Common myeloid progenitor, CD34-positive (primary cell): ENCODE data around the gene NEU3.
"Not testable (repeated sequence)": the region's sequence is repeated elsewhere in the genome, so short reads cannot be mapped to it uniquely, and the experiment has no call there.

Source experiments
- CTCF ChIA-PET: fragments of 350-600 bp; sonication (Branson Sonifier 250); formaldehyde crosslinking; loops from one replicate; lab custom pipeline; 2021; ENCODE audit warnings: antibody characterized with exemption; lab: Charles Lee
- POLR2A ChIA-PET: fragments of 350-600 bp; sonication (Branson Sonifier 250); formaldehyde crosslinking; loops from one replicate; lab custom pipeline; 2021; ENCODE audit warnings: antibody characterized with exemption; lab: Charles Lee
- DNase-seq, 3 donors: peaks; one replicate each; pipeline versions ENCODE4 v3.0.0 to v3.0.0-alpha.2; 2013
- H3K27ac ChIP-seq, 2 experiments: 1 replicate in 1 of 2; 2 replicates in 1 of 2; pipeline ENCODE4 v1.7.0; 2013; ENCODE audit warnings: inconsistent platforms in 2 of 2, low read length in 2 of 2, mild to moderate bottlenecking in 2 of 2, low read depth in 1 of 2, moderate library complexity in 1 of 2; ENCODE audit not compliant: severe bottlenecking in 2 of 2, insufficient read depth in 1 of 2, poor library complexity in 1 of 2
- H3K27me3 ChIP-seq, 5 experiments: replicated peaks in 2 of 5; 1 replicate in 3 of 5; 2 replicates in 2 of 5; pipeline versions ENCODE4 v1.6.1 to v1.7.0; 2013; ENCODE audit warnings: low read length in 4 of 5, mild to moderate bottlenecking in 2 of 5, moderate library complexity in 2 of 5, inconsistent platforms in 1 of 5; ENCODE audit not compliant: insufficient read depth in 5 of 5, control insufficient read depth in 4 of 5
- H3K36me3 ChIP-seq, 4 experiments: 1 replicate in 2 of 4; 2 replicates in 2 of 4; pipeline versions ENCODE4 v1.6.1 to v1.7.0; 2013; ENCODE audit warnings: low read length in 3 of 4, control low read depth in 1 of 4, mild to moderate bottlenecking in 1 of 4; ENCODE audit not compliant: control insufficient read depth in 4 of 4, insufficient read depth in 4 of 4
- H3K4me1 ChIP-seq, 4 experiments: 1 replicate in 3 of 4; 2 replicates in 1 of 4; pipeline versions ENCODE4 v1.6.1 to v1.7.1; 2013; ENCODE audit warnings: low read length in 3 of 4, mild to moderate bottlenecking in 3 of 4, control low read depth in 1 of 4, inconsistent platforms in 1 of 4, moderate library complexity in 1 of 4; ENCODE audit not compliant: control insufficient read depth in 4 of 4, insufficient read depth in 4 of 4; ENCODE audit errors: control extremely low read depth in 1 of 4
- H3K4me3 ChIP-seq, 7 experiments: 1 replicate in 4 of 7; 2 replicates in 3 of 7; pipeline versions ENCODE4 v1.5.1 to v1.7.0; 2013; ENCODE audit warnings: mild to moderate bottlenecking in 7 of 7, low read length in 6 of 7, moderate library complexity in 6 of 7, inconsistent platforms in 2 of 7, low read depth in 2 of 7, control low read depth in 1 of 7; ENCODE audit not compliant: insufficient read depth in 4 of 7, control insufficient read depth in 1 of 7; ENCODE audit errors: extremely low read depth in 1 of 7
- H3K9me3 ChIP-seq, 5 experiments: 1 replicate in 4 of 5; 2 replicates in 1 of 5; pipeline versions ENCODE4 v1.6.1 to v1.7.1; 2013; ENCODE audit warnings: low read length in 4 of 5, mild to moderate bottlenecking in 2 of 5, inconsistent platforms in 1 of 5, low read depth in 1 of 5, moderate library complexity in 1 of 5; ENCODE audit not compliant: control insufficient read depth in 4 of 5, insufficient read depth in 2 of 5; ENCODE audit errors: control extremely low read depth in 1 of 5
- WGBS: methylation state at CpG from one replicate; pipeline ENCODE4 v1.1.5; 2013; ENCODE audit not compliant: insufficient coverage; 5-methylcytosine and 5-hydroxymethylcytosine counted together

NEU3 gene

DNA sequence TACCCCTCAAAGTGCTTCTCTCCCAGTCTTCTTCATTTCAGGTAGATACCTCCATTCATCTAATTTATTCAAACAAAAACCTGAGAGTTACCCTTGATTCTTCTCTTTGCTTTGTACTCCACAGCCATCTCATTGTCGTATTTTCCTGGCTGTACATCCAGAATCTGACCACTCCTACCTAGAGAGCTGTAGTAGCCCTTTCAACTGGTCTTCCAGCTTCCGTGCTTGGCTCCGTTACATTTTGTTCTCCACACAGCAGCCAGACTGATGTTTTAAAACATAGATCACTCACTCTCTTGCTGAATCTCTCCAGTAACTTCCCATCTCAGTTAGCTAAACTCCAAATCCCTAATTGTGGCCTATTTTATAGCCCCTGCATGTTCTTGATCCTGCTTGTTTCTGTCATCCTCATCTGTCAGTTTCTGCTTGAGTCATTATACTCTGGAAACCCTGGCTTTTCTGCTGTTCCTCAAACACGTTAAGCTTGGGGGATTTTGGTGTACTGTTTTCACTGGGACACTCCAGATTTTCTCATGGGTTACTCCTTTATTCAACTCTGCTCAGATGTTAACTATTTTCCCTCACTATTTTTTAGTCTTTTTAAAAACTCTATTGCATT, 32.2 kb upstream of the NEU3 start:
- Histone ChIP-seq H3K4me3 (no peak overlapping the region), H3K27ac (no peak overlapping the region), H3K36me3 (peaks cover 5 to 34% (median 9%) of the 10 kb centered on the region in 4 experiments), H3K4me1 (peaks cover 0 to 6% (median 0%) of the 10 kb centered on the region in 4 experiments), H3K9me3 (no peaks in the 10 kb centered on the region), H3K27me3 (no peaks in the 10 kb centered on the region)
- ChIA-PET POLR2A (no interaction called here), CTCF (interaction anchor here (1.0 kb wide), 2 partner anchors 9 to 75 kb away, joined by 3 read pairs; no protein-coding TSS in a partner anchor)
- WGBS: 79% methylated on average over 2 of the region's 4 CpGs
- no peak for DNase-seq

DNA sequence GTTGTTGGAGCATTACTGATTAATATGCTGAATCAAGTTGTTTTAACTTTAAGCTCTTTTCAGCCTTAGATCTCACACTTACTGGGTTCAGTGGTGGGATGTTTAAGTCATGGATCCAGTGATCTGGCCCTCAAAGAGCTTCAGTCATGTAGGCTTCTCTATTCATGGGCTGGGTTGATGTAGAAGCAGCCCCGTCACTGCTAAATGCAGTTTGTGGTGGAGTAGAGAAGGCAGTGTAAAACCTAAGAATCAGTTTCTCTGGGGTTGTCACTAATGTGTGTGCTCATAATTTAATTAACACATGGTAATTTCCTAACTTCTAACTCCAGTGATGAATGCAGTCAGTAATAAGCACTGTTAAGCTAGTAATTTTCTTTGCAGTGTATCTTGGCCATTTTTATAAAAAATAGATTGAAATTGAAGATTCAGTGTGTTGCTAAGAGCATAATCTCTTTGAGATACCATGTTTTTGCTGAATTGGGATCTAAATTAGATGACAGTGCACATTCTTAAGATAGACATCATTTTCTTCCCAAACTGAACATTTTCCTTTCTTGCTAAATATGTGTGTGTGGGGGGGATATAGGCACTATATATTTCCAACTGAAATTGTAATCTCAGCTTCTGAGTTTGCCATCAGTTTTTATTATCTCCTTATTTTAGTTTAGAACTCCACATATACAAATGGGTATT, 30.6 kb upstream of the NEU3 start:
- ChIA-PET CTCF (no interaction called here), POLR2A (interaction anchor here (1.0 kb wide), 1 partner anchor 9 kb away, joined by 3 read pairs; the partner anchor contains the start of genes SPCS2 and XRRA1)
- H3K36me3 ChIP-seq: peaks cover 4 to 24% (median 9%) of the 10 kb centered on the region in 4 experiments

DNA sequence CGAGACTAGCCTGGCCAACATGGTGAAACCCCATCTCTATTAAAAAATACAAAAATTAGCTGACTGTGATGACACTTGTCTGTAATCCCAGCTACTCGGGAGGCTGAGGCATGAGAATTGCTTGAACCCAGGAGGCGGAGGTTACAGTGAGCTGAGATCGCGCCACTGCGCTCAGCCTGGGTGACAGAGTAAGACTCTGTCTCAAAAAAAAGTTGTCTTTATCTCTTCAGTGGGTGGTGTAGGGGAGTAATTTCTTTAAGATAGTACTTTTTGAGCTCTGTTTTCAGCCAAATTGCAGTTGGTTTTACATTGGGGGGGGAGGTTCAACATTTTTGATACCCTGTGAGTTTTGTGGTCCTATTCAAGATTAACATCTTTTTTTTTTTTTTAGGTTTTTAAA, 28.6 kb upstream of the NEU3 start:
- WGBS: 100% methylated on average over 3 of the region's 6 CpGs
- H3K27me3 ChIP-seq, H3K9me3 ChIP-seq, H3K4me1 ChIP-seq, POLR2A ChIA-PET, DNase-seq, H3K27ac ChIP-seq, H3K4me3 ChIP-seq: not testable (repeated sequence)
- CTCF ChIA-PET: interaction anchor here (0.6 kb wide), 1 partner anchor 185 kb away, joined by 3 read pairs; no protein-coding TSS in a partner anchor
- peaks cover 0 to 26% (median 6%) of the 10 kb centered on the region in 4 experiments for H3K36me3 ChIP-seq

More for the DNA sequence above, 30.6 kb upstream of the NEU3 start:
- no peaks in the 10 kb centered on the region for H3K9me3 ChIP-seq
- no peak overlapping the region for H3K4me3 ChIP-seq
- H3K4me1 ChIP-seq: peaks cover 0 to 4% (median 0%) of the 10 kb centered on the region in 4 experiments
- no peak for DNase-seq
- no peak overlapping the region for H3K27ac ChIP-seq
- WGBS: no CpG with 5 or more reads among the region's 1 CpG
- no peaks in the 10 kb centered on the region for H3K27me3 ChIP-seq

DNA sequence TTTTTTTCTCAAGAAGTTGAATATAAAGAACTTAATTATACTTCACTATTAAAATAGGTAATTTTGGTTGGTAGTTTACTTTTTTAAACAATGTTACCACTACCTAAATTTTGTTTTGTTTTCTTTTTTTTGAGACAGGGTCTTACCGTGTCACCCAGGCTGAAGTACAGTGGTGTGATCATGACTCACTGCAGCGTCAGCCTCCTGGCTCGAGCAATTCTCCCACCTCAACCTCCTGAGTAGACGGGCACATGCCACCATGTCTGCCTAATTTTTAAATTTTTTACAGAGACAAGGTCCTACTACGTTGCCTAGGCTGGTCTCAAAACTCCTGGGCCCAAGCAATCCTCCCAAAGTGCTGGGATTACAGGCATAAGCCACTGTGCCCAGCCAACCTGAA, 22.1 kb upstream of the NEU3 start:
- H3K4me1 ChIP-seq: no peaks in the 10 kb centered on the region
- H3K27me3 ChIP-seq: no peaks in the 10 kb centered on the region
- peaks cover 18 to 50% (median 31%) of the 10 kb centered on the region in 4 experiments for H3K36me3 ChIP-seq
- H3K27ac ChIP-seq: no peak overlapping the region
- CTCF ChIA-PET: interaction anchor here (2.1 kb wide), 1 partner anchor 13 kb away, joined by 6 read pairs; no protein-coding TSS in a partner anchor
- 100% methylated on average over 4 of the region's 5 CpGs for WGBS
- DNase-seq: no peak
- no peaks in the 10 kb centered on the region for H3K9me3 ChIP-seq
- POLR2A ChIA-PET: no interaction called here
- no peak overlapping the region for H3K4me3 ChIP-seq

DNA sequence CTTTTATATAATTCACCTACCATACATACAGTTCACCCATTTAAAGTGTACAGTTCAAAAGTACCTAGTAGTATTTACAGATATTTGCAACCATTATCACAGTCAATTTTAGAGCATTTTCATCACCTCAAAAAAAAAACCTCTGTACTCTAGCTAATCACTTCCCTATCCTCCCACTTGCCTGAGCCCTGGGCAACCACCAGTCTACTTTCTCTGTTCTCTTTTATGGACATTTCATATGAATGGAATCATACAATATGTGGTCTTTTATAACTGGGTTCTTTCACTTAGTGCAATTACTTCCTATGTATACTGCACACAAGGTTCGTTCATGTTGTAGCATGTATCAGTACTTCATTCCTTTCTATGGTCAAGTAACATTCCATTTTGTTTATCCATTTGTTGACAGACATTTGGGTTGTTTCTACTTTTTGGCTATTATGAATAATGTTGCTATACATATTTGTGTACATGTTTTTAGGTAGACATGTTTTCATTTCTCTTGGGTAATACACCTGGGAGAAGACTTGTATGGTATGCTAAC, 17.8 kb upstream of the NEU3 start:
- Histone ChIP-seq H3K4me3 (no peak overlapping the region), H3K27me3 (no peaks in the 10 kb centered on the region), H3K36me3 (peaks cover 31 to 71% (median 50%) of the 10 kb centered on the region in 4 experiments), H3K27ac (no peak overlapping the region), H3K9me3 (no peaks in the 10 kb centered on the region), H3K4me1 (no peaks in the 10 kb centered on the region)
- no CpG with 5 or more reads among the region's 1 CpG for WGBS
- ChIA-PET CTCF (no interaction called here), POLR2A (interaction anchor here (0.6 kb wide), 1 partner anchor 29 kb away, joined by 6 read pairs; no protein-coding TSS in a partner anchor)
- no peak for DNase-seq

DNA sequence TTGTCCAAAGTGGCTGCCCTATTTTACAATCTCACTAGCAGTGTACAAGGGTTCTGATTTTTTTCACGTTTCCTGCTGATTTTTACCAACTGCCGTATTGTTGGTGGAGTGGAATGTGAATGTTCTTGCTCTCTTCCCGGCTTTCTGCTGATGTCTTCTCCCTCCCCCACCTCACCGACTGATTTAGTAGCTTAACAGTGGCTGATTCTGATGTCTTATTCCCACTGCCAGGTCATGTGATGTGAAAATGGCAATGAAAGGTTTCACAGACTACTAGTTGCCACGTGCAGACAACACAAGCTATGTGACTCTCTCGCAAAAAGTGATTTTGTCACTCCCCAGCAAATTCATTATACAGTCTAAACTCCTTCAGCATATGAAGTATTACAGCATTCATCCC, 17.3 kb upstream of the NEU3 start:
- Histone ChIP-seq H3K4me1 (no peaks in the 10 kb centered on the region), H3K27ac (no peak overlapping the region), H3K27me3 (no peaks in the 10 kb centered on the region), H3K36me3 (peaks cover 33 to 73% (median 53%) of the 10 kb centered on the region in 4 experiments), H3K4me3 (no peak overlapping the region), H3K9me3 (no peaks in the 10 kb centered on the region)
- POLR2A ChIA-PET: interaction anchor here (0.6 kb wide), 1 partner anchor 29 kb away, joined by 6 read pairs; no protein-coding TSS in a partner anchor
- CTCF ChIA-PET: interaction anchor here (1.3 kb wide), 1 partner anchor 8 kb away, joined by 3 read pairs; no protein-coding TSS in a partner anchor
- WGBS: 94% methylated on average over 3 of the region's 6 CpGs
- no peak for DNase-seq
